GM12872 (cell line): ENCODE measurements around the gene IQCF6.

Experiments used
- TF ChIP-seq, protein P1 (sequence below): IDR thresholded peaks from 3 replicates; pipeline ENCODE4 v1.5.1; 2011; ENCODE audit warnings: low read depth, mild to moderate bottlenecking, low read length, moderate library complexity; ENCODE audit not compliant: insufficient read depth

IQCF6 gene

DNA sequence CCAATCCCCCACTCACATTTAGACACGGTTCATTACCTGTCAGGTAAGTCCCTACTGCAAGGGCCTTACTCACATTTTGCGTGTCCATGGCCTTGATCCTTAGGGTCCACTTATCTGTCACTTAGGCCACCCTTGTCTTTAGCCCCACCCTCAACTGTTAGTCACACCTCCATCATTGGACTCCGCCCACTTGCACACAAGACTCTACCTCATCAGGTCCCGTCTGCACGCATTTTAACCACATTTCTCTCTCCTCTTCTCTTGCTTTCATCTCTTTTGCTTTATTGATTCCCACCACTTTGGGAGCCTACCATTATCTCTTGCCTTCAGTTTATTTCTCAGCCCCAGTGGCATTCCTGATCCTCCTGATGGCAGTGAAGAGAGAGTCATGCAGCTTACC lies at the start of gene IQCF6:
IQCF6 (minus strand) TSS at position 101 of the 400 bp plus-strand sequence; CDS start at position 88, 13 bp downstream.
- TF ChIP-seq, protein P1, sequence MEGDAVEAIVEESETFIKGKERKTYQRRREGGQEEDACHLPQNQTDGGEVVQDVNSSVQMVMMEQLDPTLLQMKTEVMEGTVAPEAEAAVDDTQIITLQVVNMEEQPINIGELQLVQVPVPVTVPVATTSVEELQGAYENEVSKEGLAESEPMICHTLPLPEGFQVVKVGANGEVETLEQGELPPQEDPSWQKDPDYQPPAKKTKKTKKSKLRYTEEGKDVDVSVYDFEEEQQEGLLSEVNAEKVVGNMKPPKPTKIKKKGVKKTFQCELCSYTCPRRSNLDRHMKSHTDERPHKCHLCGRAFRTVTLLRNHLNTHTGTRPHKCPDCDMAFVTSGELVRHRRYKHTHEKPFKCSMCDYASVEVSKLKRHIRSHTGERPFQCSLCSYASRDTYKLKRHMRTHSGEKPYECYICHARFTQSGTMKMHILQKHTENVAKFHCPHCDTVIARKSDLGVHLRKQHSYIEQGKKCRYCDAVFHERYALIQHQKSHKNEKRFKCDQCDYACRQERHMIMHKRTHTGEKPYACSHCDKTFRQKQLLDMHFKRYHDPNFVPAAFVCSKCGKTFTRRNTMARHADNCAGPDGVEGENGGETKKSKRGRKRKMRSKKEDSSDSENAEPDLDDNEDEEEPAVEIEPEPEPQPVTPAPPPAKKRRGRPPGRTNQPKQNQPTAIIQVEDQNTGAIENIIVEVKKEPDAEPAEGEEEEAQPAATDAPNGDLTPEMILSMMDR, result no peak

DNA sequence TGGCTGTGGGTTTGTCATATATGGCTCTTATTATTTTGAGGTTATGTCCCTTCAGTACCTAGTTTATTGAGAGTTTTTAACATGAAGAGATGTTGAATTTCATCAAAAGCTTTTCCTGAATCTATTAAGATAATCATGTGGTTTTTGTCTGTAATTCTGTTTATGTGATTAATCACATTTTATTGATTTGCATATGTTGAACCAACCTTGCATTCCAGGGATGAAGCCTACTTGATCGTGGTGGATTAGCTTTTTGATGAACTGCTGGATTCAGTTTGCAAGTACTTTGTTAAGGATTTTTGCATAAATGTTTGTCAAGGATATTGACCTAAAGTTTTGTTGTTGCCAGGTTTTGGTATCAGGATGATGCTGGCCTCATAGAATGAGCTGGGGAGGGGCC lies 49.3 kb upstream of the IQCF6 start:
- TF ChIP-seq, protein P1, result no peak

DNA sequence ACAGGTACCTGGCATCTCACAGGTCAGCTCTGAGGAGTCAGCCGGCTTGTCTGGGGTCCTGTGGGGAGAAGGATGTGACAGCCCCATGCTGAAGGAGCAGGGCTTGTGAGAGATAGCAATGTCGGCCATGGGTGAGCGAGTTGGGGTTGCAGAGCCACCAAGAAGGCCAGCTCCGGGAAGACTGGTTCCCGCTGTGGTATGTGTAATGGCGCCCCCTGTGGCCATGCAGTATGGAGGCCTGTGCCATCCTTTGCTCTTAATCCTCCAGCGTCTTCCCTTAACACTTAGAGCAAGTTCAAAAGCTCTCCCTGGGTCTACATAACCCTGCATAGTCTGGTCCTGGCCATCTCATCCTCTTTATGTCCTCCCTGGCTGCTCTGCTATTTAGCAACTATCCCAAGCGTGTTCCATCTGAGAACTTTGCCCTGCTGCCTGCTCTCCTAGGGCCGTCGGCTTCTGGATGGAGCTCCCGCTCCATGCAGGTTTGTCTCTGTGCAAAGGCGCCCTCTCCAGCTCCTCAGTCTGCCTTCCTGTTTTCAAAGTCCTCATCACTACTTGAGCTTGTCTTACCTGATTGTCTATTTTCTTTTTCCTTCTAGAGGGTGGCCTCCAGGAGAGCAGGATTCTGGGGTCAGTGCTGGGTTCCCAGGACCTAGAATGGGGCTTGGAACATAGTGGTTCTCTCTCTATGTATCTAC lies 40.8 kb upstream of the IQCF6 start:
- TF ChIP-seq, protein P1, result peak; percentile 63; the same call in 2 of the 3 replicates

DNA sequence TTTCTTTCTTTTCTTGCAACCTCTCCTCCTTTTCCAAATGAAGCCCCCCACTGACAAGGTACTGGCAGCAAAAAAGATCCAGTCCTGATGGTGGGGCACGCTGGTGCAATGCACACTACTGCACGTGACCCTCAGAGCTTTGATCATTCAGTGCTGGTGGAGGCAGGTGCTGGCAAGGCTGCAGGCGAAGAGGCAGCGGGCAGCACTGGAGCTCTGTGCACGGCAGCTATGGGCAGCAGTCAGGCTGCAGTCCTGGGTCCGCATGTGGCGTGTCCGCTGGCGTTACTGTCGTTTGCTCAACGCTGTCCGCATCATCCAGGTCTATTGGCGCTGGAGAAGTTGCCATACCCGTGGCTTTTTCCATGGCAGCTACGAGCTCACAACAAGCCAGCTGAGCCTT lies 40.1 kb upstream of the IQCF6 start:
- TF ChIP-seq, protein P1, result no peak

DNA sequence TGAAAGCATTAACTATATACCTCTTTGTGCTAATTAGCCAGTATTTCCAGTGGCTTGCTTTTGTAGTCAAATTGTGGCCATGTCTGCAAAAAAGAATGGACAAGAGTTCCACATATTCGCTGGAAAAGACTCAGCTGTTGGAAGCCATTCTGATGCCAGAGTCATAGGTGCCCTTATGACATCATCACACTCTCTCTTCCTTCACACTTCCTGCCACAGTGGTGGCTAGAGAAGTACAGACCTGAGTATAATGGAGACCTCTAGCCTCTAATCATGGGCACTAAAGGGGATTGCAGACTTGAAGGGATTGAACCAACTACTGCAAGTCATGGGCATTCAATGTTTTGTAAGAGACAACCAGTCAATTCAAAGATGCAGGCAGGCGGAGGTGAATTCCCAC lies 38.3 kb upstream of the IQCF6 start:
- TF ChIP-seq, protein P1, result no peak

DNA sequence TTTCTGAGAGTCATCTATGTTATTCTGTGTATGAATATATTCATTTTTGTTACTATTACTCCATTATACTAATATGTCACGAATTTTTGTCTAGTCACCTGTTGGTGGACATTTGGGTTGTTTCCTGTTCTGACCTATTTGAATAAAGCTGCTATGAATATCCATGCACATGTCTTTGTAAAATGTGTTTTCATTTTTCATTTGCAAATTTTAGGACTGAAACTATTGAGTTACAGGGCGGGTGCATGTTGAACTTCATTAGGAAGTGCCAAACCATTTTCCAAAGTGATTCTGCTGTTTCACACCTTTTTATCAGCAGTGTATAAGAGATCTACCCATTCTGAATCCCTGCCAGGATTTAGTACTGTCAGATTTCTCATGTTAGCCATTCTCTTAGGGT lies 37.7 kb upstream of the IQCF6 start:
- TF ChIP-seq, protein P1, result no peak

DNA sequence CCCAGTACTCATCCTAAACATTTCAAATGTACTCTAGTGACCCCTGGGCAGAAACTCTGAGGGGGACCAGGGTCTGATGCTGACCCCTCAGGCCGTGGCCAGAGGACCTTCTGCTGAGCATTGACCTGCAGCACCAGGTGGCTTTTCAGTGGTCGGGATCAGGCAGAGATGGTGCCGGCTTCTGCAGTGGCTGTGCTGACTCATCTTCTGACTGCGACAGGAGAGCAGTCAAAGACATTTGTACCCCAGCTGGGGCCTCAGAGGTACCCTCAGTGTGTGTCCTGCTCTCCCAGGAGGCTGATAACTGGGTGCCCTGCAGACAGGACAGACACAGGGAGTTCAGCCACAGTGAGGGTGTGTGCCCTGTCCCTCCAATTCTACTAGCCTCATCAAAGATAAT lies 36.6 kb upstream of the IQCF6 start:
- TF ChIP-seq, protein P1, result no peak

DNA sequence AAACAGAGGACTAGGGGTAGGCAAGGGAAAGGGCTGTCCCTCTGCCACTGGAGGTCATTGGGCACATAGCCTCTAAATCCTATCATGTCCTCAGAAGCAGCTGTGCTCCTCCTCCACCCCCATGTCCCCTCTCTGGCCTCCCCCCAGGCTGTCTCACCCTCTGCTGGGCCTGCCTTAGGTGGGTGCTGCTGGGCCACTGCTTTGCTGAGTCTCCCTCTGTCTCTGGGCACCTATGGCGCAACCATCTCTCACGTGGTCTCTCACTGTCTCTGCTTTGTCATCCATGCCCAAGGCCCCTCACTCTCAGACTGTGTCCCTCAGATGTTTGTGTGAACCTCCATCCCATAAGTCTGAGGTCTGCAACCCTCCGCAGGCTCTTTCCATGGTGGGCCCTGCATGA lies 35.0 kb upstream of the IQCF6 start:
- TF ChIP-seq, protein P1, result no peak
